ENCODE data around the gene TSHZ1. TPM values are rescaled to one million over a fixed set of nuclear protein-coding genes. Genes with fewer than 3 reads are reported as not detected.

TSHZ1 gene
- total and polyA plus RNA-seq, 2 experiments from 2014 or later: 0.23 to 0.38 TPM

- TF ChIP-seq ZNF462 (CRISPR knock-in tag; IDR thresholded peaks at IDR 0.05): no peak
These were observed 41.5 kb downstream of the TSHZ1 start (continued) for GRCh38 chr18:75252136-75252535.

GRCh38 chr18:75253043-75253442, 42.4 kb downstream of the TSHZ1 start:
- Histone ChIP-seq H3K36me3 (ENCODE audit: insufficient read depth) (no peaks in the 10 kb centered on the region), H3K9me2 (ENCODE audit: insufficient read depth) (no peaks in the 10 kb centered on the region), H4K20me1 (replicated peaks; ENCODE audit: insufficient read depth) (no peaks in the 10 kb centered on the region), H3K4me3 (no peak overlapping the region), H3F3A (replicated peaks; ENCODE audit: low read depth) (no peaks in the 10 kb centered on the region), H3K27ac (ENCODE audit: low read depth) (no peak overlapping the region), H3K4me1 (ENCODE audit: insufficient read depth) (no peaks in the 10 kb centered on the region), H3K27me3 (ENCODE audit: insufficient read depth) (no peaks in the 10 kb centered on the region), H3K79me2 (replicated peaks; ENCODE audit: insufficient read depth) (no peaks in the 10 kb centered on the region), H3K4me2 (no peak overlapping the region), H2AFZ (no peak overlapping the region)
- H3K4me1 Mint-ChIP-seq: no peaks in the 10 kb centered on the region; the same call in 2 of the 3 replicates
- DNase-seq (ENCODE audit: low spot score): no peak
- no peaks in the 10 kb centered on the region for H3K9me3 Mint-ChIP-seq
- no peaks in the 10 kb centered on the region for H3K27me3 Mint-ChIP-seq (ENCODE audit: insufficient read depth, low read depth, poor library complexity)
- no peak for ATAC-seq
- no peaks in the 10 kb centered on the region for H3K36me3 Mint-ChIP-seq (ENCODE audit: low read depth)
- no peak overlapping the region for H3K4me3 Mint-ChIP-seq
- H3K27ac Mint-ChIP-seq: no peak overlapping the region
- TF ChIP-seq EZH2 (IDR thresholded peaks at IDR 0.05; ENCODE audit: low read depth, unreplicated experiment) (no peak), POLR2AphosphoS5 (IDR thresholded peaks at IDR 0.05; ENCODE audit: low read depth) (no peak), JUNB (IDR thresholded peaks at IDR 0.05; ENCODE audit: unreplicated experiment) (no peak), EZH2phosphoT487 (IDR thresholded peaks at IDR 0.05; ENCODE audit: unreplicated experiment) (no peak), CREB1 (CRISPR knock-in tag; IDR thresholded peaks at IDR 0.05; ENCODE audit: low read depth) (no peak), ZNF462 (CRISPR knock-in tag; IDR thresholded peaks at IDR 0.05) (no peak), CTCF (conservative IDR thresholded peaks at IDR 0.05; ENCODE audit: low read depth in 2 of 2) (no peak)

Measured in GM23338 (cell line).